ENCODE results near the gene GEMIN7.

GRCh38 chr19:45114116-45114515, 35.1 kb downstream of the GEMIN7 start:
- no peak for TF ChIP-seq POLR2A (IDR thresholded peaks at IDR 0.05)
- no peak for TF ChIP-seq CTCF (IDR thresholded peaks at IDR 0.05)
